GM21737 (cell line): ENCODE results near the gene FMNL2.

Experiments used
- ATAC-seq: cut with Tn5 transposase; IDR thresholded peaks from one replicate; pipeline ENCODE4 v1.9.1; 2021; ENCODE audit warnings: mild to moderate bottlenecking, moderate library complexity; ENCODE audit not compliant: unreplicated experiment

The FMNL2 gene

DNA sequence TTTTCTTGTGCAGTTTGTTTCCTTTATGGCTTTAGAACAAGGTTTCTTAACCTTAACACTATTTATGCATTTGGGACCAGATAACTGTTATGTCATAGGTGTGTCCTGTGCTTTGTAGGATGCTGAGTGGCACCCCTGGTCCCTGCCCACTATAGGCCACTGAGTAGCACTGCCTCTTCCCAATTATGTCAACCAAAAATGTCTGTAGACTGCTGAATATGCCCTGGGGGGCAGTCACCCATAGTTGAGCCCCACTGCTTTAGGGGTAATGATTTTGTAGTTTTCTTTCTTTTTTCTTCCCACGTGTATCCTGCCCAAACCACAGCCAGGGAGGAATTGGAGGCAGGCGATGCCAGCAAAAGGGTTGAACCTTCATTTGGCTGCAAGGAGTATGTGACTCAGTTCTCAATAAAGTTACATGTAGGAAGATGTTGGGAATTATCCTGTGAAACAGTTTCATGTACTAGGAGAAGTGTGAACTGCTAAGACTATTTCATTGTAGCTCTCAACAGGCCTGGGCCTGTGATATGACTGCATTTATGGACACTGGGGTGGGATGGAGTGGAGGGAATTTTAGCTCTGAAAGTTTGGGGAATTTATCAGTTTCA lies 65.7 kb downstream of the FMNL2 start:
- no peak for ATAC-seq

DNA sequence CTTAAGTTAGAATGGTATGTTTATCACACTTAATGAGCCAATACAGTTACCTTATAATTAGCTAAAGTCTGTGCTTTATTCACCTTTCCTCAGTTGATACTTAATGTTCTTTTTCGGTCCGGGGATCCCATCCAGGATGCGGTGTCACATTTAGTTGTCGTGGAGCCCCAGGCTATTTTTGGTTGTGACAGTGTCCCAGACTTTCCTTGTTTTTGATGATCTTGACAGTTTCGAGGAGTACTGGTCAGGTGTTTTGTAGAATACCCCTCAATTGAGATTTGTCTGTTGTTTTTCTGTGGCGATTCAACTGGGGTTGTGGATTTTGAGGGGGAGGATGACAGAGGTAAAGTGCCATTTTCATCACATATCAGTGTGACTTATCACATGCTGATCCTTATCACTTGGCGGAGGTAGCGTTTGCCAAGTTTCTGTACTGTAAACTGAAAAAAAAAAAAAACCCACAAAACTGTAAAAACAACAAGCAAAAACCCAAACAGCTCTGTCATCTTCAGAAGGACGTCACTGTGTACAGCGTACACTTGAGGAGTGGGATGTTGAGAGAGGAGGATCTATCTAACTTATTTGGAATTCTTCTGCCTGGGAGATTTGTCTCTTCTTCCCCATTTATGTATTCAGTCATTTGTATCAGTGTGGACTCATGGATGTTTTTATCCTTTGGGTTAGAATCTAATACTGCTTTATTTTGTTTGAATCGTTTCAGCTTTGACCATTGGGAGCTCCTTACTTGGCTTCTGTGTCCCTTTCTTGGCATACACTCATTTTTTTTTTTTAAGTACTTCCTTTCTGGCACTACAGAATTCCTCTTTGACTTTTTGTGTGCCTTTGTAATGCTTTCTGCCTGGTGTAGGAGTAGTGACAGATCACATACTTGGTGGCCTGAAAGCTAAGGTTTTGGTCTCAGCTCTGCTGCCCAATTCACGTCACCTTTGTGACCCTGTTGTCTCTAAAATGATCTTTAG lies 68.1 kb downstream of the FMNL2 start:
- no peak for ATAC-seq

DNA sequence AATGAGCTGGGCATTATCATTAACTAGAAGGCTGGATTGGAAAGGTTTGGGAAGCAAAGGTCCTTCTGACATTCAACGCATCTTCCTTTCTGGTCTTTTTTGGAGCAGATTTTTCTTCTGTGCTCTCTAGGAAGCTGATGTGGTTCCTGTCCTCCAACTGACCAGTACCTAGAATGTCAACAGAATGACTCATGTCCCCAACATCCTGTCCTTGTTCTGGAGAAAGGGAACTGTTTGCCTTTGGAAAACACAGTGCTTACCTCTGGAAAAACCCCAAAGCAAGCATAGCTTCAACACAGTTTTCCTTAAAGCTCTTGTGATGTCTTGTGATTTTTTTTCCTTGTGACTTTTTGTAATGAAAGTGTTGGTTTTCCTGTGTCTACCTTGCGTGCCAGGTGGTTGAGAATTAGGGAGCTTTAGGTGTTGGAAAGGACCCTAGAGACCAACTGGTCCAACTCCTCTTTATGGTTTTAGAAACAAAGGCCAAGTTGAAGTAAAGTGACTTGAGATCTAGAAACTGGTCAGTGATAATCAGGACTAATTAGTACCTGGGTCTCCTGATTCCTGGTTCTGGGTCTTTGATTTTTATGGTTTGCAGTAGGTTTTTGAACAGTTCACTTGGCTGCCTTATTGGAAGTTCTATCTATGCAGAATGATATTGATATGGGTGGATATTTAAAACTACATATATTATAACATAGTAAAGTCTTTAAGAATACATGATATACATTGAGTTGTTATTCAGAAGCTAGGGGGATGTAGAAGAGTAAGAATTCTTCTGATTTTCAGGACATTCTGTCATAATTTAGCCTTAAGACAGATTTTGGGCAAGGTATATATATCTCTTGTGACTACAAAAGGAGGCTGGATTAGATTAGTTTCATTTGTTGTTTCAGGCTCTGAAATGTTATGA lies 70.5 kb downstream of the FMNL2 start:
- no peak for ATAC-seq

DNA sequence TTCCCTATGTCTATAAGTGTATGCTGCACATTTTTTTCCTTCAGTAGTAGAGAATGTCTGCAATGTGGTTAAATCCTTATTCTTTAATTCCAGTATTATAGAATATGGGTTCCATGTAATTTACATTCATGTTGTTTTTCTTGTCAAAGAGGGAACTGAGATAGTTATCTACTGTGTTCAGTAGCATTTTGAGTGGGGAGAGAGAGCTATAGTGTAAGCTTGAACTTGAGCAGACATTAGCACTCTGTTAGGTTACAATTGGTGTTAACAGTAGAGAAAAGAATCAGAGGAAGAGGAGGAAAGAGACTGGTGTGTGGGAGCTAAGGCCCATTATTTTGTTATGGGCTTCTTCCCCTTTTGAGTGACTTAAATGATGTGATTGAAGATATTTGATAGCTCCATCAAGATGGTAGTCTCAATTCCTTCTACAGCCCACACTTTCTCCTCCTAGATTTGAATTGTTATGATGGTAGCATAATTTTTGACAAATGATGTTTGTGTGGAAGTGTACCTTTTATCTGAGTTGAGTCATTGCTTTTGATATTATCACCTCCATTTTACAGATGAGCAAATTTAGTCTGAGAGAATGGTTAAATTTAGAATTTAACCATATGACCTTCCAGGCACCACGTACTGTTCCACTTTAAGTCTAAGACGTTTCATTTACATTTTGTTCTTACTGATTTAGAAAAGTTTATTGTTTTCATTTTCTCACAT lies 71.3 kb downstream of the FMNL2 start:
- peak; percentile 39 for ATAC-seq

DNA sequence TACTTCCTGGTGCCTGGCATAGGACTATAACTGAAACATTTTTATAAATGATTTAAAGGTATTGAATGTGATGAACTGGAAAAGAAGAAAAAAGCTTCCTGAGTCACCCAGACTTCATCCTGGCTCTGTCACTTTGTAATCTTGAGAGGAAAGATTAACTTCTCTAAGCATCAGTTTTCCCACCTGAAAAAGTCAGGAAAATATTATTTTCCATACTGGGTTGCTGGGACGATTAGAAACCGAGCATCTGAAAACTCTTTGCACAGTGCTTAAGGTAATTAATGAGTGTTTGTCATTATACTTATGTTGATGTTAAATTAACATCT lies 71.8 kb downstream of the FMNL2 start:
- no peak for ATAC-seq

DNA sequence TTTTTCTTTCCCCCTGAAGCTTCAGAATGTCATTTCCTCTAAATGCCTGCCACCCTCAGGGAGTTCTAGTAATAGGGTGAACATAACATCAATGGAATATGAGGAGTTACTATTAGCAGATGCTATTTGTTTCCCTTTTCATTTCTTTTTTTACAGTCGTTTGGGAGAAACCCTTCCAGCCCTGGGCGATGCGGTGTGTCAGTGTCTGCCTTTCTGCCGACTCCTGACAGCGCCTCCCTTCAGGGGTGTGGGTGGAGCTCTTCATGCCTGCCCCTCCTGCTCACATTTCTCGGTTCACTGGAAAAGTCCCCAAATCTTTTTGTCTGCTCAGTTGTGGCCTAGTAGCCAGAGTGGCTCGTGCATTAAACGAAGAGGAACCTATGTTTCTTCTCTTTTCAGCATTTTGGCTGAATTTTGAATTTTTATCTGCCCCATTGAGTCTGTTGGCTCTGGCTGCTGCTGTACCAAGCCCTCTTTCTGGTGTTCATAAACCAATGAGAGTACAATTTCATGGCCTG lies 72.3 kb downstream of the FMNL2 start:
- peak; percentile 92 for ATAC-seq

DNA sequence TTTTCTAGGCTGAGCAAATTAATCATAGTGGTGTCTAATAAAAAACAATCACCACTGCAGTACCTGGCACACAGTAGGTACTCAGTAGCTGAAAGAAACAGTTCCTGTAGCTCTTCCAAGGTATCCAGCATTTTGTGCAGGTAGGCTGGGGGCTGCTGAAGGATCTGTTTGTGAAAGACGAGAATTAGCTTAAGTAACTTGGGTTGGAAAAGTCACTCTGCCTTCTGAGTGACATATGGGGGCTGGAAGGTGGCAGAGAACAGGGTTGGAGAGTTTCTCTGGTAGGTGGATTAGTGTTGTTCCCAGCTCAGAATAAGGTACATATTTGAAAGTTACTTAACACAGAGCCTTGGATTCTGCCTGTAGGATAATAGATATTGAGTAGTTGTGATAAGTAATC lies 72.8 kb downstream of the FMNL2 start:
- no peak for ATAC-seq

DNA sequence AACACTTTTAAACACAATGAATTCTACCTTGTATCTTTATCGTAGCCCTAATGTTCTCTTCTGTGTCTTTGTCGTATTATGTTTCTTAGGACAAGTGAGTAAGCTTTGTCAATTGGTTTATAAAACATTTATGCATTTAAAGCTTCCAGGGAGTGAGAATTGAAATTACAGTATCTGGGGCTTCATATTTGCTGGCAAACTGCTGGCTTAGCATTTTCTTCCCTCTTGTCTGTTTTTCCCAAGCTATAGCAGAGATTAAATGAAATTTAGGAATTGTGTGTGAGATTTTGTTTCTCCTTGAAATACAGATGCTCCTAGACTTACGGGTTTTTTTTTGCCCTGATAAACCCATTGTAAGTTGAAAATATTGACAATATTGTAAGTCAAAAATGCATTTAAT lies 73.3 kb downstream of the FMNL2 start:
- no peak for ATAC-seq

DNA sequence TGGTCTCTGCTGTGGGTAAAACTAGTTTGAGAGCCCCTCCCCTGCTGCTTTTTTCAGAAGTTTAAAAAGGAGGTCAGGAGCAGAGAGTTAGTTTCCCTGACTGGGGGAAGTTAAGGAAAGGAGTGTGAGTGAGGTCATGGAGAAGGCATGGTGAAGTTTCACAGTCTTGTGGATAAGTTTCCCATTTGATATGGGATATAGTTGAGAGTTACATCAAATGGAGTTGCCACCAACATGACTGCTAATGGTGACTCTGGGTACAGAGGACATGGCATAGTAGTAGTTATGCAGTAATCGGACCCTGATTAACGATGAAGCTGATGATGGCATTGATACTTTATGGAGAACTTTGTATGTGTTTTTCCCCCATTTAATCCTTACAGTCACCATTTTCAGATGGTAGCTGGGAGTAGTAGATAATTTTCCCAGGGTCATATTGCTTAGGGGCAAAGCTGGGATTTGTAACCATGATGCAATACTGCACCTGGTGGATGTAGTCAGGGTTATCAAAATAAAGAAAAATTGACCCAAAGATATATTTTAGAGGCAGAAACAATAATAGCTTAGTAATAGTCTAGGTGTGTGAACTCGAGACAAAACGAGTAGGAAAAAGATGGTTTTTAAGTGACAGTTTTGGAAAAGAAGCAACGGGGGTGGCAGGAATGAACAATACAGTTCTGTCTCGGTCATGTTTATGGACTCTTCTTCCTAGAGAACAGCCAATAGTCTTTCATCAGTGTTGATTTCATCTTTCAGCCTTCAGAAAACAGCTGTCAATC lies 74.6 kb downstream of the FMNL2 start:
- ATAC-seq, result no peak

DNA sequence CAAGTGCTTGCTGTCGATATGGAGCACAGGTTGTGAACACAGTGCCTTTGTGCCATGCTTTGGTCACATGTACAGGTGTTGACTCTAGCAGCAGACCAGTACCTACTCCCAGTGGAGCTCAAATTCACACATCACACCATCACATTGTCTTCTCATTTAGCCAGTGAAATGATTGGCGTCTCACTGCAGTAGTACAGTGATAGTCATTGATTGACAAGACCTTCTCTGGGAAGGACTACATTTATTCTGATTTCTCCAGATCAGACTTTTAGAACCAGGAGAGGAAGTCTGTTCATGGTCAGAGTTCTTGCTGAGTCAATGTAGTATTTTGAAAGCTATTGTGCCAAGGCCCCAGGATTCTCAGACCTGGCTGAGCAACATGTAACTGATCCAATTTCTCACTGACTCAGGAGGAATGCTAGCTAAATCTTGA lies 75.2 kb downstream of the FMNL2 start:
- no peak for ATAC-seq

DNA sequence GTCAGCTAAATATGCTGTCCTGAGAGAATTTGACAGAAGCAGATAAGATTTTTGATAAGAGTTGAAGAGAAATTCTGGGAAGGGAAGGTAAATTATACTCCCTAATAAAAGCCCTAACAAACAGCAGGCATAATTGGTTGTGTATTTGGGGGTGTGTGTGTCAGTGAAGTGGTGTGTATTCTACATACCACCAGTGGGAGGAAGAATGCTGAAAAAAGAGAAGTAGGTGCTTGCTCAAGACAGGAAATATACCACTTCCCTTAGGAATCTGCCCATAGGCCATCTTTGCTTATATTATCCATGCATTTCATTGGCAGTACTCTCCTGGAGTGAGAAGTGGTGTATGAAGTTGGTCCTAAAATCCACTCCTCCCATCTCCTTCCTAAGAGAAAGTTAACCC lies 76.2 kb downstream of the FMNL2 start:
- ATAC-seq, result no peak

DNA sequence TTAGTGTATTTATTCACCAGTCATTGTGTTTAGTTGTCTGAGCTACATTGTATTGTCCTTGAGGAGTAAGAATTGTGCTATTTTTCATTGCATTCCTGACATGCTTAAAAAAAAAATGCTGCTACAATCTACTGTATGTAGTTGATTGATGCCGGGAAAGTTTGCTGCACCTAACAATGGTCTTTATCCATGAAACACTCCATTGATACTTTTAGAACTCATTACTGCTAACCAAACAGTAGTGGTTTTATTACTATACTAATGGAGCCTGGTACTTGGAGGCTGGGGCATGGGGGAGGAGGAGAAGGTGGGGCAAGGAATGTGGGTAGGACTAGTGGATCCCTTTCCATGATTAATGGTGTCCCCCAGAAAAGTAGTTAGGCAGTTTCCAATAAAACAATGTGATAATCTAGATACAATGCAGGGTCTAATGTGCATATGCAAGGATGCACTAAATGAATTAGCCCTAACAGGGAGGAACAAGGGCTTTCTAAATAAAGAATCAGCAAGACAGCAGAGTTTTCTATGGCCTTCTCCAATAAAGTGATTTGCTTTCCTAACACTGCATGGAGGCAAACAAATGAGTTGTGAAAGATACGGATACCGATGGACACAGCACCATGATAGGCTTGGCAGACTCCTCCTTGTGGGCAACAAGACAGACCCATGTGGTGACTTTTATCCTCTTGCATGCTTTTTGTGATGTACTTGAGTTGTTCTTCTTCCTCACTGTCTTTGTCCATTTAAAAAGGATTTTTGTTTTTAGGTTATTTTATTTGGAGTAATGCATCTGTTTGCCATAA lies 78.5 kb downstream of the FMNL2 start:
- no peak for ATAC-seq

DNA sequence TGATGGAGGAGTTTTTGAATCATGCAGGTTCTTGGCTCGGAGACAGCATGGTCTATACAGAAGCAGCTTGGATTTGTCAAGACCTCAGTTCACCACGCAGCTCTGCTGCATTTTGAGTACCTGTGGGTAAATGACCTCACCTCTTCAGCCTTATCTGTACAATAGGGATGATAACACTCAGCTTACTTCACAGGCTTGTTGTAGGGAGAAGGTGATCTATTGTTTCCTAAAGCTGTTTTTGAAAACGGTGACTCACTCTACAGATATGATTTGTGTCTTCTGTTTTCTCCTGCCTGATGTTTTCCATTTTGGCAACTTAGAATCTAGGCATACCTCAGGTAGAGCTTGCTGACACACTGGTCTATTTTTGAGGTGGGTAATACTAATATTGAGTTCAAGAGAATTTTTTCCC lies 80.3 kb downstream of the FMNL2 start:
- no peak for ATAC-seq

DNA sequence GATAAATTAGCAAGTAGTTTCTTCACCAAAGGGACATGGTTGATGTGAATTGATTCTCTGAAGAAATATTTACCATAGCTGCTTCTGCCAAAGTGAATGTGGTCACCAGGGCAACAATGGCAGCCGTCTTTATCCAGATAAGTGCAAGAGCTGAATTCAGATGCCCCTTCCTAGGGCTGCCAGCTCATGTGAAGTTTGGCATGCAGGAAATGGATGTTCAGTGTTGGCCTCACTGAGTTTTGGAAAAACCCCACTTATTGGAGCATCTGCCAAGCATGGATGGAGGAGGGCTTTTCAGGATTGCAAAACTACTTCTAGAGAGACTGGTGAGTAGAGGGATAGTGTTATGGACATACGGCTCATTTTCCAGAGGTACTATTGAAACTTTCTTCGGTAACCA lies 80.8 kb downstream of the FMNL2 start:
- ATAC-seq, result no peak

DNA sequence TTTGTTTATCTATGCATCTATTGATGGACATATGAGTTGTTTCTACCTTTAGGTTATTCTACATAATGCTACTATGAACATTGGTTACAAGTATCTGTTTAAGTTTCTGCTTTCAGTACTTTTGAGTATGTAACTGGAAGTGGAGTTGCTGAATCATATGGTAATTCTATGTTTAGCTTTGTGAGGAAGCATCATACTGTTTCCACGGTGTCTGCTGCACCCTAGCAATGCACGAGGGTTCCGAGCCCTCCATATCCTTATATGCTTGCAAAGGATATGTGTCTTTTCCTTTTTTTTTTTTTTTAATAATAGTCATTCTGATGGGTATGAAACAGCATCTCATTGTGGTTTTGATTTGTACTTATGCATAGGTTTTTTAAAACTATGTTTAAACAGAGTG lies 83.7 kb downstream of the FMNL2 start:
- no peak for ATAC-seq

DNA sequence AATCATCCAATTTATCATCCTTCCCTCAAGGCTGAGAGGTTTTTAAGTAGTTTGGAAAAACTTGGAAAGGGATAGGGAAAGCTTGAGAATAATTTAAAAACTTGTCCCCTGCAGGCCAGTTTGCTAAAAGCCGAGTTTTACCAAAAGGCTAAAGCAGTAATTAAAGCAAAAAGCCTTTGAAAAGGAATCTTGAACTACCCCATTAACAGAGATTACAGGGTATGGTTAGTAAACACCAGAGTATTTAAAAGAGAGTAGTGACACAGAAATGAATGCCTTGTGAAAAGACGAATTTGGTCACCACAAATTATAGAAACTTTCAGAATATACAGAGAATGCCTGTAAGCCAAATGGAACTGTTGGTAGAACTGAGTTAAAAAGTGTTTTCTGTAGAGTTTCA lies 85.0 kb downstream of the FMNL2 start:
- no peak for ATAC-seq

DNA sequence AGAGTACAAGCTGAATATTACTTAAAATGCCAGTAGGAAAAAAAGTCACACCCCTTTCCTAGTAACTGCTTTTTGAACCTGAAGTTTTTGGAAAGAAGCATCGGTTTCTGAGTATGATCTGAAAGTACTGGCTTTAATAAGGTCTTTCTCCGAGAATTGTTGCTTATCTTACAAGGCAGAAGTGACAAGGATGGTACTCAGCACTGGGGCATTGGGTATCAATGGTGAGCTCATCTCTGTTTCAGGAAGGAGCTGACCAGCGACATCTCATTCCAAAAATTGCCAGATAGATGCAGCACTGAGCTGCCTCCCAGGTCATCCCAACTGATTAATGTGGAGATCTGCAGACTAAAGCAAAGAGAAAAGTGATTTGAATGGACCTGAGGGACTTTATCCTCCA lies 85.4 kb downstream of the FMNL2 start:
- no peak for ATAC-seq

DNA sequence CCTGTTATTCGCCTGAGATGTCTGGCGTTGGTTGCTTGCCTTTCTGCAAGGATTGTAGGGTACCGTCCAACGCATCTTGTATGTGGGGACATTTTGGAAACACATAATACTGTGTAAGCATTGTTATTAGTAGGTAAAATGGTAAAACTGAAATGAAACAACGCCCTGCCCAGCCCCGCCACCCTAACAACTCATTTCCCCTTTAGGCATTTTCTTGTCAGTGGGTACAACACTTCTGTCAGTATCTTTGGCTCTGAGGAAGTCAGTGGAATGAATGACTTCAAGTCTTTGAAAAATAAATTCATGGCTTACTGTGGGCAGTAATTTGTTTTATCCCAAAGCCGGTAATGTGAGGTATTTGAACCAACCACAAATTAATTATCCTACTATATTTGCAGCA lies 86.0 kb downstream of the FMNL2 start:
- ATAC-seq, result no peak
